T-helper 2 cell (primary cell): Measurements from ENCODE around the gene GAD2.
A peak's percentile ranks its signal among the peaks of the same experiment; 100 is the strongest.

ENCODE experiments used
- DNase-seq, 5 experiments: peaks; one replicate each; pipeline versions ENCODE4 v3.0.0 to v3.0.0-alpha.2; 2012 to 2022

Gene GAD2

DNA sequence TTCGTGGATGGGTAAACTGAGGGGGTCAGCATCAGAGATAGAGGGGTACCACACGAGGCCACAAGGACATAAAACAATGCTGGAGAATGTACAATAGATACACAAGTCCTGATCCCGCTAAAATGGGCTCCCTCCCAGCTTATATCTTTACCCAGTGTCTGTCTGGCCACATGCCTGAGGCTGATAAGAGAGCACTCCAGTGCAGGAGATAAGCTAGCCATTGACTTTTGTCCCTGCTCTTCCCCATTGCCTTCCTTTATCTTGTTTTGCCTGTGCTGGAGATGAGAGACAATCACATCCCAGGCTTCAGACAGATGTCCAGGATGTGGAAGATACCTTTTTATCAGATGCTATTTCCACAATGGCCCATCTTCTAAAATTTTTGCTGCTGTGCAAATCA is 6.0 kb downstream of the GAD2 start:
- no peak for DNase-seq

- no peak for DNase-seq
These were observed 8.7 kb downstream of the GAD2 start for GRCh38 chr10:26225322-26225721.

GRCh38 chr10:26227786-26228185 is 11.2 kb downstream of the GAD2 start:
- DNase-seq: no peak

DNA sequence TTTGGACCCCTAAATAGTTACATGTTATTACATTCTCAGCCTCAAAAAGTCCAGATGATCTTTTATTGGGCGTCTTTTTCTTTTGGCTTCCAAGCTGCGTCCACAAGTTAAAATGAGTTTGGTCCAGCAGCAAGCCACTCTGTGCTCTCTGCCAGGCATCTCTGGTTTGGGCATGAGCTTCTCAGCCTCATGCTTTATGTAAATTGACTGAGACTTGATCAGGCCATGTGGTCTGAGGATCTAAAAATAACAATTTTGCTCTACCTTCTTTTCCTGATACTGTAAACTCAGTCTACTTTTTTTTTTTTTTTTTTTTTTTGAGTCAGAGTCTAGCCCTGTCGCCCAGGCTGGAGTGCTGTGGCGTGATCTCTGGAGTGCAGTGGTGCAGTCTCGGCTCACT is 15.6 kb downstream of the GAD2 start:
- no peak for DNase-seq

- no peak for DNase-seq
These were observed 19.2 kb downstream of the GAD2 start for GRCh38 chr10:26235761-26236160.

DNA sequence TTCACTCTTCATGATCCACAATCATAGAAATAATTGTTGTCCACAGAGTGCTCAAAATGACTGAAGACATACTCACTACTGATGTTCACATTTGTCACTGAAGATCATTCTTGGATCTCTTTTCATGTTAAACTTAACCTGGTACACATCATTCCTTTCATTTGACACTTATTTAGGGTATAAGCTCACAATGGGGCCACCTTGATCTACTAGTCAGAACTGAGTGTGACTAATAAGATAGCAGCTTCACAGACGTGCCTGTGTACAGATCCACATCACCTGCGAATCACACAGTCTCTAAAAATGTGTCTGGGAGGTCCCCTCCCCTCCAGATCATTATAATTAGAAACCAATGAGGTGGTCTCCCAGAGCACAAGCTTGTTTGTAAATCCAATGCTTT is 21.8 kb downstream of the GAD2 start:
- DNase-seq: no peak

DNA sequence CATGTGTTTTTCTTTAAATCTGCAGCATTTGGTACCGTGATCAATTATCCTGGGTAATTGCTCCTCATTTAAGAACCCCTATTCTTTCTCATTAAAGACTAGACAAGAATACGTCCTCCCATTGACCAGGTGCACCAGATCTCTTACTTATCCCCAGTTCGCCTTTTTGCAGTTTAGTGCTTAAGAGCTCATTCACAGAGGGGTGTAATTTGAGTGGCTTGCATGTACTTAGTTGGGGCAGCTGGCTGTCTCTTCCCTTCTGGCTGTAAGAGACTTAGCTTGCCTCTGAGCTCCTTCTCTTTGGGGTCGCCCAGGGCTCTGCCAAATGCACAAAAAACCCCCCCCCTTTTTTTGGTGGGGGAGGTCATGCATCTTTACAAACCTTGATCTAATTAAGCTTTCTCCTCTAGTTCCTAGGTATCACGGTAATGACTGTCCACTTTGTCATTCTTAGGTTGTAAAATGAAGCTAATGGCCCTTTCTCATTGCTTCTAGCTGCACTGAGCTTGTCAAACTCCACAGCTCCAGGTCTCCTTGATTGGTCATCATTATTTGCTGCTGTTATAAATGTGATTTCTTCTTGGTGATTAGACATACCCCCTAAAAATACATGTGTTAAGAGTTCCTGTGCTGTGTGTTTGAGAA is 26.3 kb downstream of the GAD2 start:
- DNase-seq: no peak

- DNase-seq: no peak
These were observed 26.8 kb downstream of the GAD2 start for GRCh38 chr10:26243351-26243720.

GRCh38 chr10:26249681-26250080 is 33.1 kb downstream of the GAD2 start:
- DNase-seq: no peak

GRCh38 chr10:26251925-26252324 is 35.4 kb downstream of the GAD2 start:
- DNase-seq: no peak

DNA sequence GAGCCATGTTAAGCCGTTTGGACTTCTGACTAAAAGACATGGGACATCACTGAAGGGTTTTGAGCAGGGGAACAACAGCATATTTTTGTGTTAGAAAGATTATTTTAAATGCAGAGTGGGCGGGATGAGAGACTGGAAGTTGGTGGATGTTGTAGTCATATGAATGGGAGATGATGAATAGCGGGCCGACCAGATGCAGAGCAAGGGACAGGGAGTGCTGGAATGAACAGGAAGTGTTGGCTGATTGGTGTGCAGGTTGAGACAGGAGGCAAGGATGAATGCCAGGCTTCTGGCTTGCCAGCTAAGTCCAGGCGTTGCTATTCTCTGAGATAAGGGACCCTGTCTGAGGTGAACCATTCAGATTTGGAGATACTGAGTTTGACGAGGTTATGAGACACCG is 38.0 kb downstream of the GAD2 start:
- no peak for DNase-seq

DNA sequence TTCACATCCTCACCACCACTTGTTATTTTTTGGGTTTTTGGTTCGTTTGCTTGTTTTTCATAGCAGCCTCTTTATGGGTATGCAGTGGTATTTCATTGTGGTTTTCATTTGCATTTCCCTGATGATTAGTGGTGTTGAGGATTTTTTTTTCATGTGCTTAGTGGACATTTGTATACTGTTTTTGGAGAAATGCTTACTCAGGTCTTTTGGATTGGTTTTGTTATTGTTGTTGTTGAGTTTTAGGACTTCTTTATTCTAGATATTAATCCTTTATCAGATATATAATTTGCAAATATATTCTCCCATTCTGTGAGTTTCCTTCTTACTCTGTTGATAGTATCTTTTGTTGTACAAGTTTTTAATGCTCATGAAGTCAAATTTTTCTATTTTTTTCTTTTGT is 42.8 kb downstream of the GAD2 start:
- no peak for DNase-seq

- peak in 1 of 5 experiments; percentile 8 for DNase-seq
These were observed 53.2 kb downstream of the GAD2 start for GRCh38 chr10:26269754-26270153.

DNA sequence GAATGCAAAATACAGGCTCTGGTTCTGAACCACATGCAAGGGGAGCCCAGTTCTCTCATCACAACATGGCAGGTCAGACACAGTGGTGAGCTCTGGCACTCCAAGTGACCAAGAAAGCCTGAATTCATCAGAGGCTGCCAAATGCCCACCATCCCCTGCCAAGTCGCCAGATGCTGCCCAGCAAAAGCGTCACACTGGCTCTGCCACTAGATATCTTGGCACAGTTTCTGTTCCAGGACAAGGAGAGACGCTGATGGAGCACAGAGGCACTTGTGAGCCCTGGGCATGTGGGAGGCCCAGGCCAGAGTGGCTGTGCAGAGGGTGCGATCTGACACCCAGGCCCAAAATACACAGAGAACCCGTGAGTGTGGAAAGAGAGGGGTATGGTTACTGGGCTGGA is 57.8 kb downstream of the GAD2 start:
- DNase-seq: no peak

- no peak for DNase-seq
These were observed 61.7 kb downstream of the GAD2 start for GRCh38 chr10:26278295-26278694.

DNA sequence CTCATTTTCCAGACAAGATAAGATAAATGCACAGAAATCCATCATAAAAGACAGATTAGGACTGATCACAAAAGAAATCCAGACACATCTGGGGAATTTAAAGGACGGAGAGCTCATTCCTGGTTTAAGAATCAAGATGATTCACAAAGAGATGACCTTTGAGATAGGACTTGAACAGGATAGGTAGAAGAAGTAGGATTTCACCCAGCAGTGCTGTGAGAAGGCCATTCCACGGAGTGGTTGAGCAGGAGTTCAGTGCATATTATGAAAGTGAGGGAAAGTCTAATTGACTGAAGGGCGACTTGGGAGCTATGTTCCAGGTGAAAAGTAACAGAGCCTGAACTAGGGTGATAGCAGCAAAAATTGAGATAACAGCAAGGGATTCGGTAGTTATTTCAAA is 73.7 kb downstream of the GAD2 start:
- DNase-seq: no peak

DNA sequence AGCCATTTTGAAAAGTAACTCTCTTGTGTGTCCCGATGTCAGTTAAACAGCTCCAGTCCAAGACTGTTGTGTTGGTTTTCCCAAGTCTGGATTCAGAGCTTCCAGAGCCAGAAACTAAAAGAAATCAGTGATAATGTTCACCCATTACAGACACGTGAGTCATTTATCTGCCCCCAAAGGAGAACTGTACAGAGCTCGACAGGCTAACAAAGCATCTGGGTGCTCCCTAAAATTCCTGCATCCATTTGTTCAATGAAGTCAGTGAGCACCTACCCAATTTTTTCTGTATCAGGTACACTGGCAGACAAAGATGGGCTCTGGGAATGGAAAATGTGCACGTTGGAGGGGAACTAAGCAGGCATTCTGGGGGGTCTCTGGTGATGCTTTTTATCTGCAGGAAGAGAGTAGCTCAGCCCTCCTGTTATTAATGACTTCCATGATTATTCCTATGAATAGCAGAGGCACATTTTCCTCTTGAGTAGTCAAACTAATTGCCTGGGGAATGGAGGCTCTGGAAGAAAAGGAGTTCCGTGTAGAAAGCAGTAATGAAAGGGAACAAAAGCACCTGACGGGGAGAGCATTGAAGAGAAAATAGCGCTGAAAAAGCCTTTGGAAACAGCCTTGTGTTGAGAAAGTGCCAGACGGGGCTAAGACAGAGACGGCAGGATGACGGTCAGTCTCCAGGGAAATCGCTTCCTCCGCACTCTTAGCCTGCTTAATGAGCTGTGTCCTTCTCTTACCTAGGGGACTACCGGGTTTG is 75.3 kb downstream of the GAD2 start:
- no peak for DNase-seq

GRCh38 chr10:26296360-26296759 is 79.8 kb downstream of the GAD2 start:
- DNase-seq: no peak

DNA sequence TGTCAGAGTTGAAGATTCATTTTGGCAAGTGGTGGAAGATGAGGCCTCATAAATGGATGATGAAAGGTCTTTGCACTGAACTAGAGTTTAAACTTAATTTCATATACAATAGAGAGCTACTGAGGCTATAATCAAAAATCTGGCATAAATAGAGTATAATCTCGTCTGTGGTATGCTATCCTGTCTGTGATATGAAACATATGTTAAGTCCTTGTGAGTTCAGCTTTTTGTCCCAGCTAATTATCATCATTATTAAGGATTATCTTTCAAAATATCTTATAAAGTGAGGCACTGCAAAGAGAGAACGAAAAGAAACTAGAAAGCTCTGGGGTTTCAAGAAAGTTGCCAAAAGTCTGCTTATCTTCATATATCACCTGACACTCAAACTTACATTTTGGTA is 83.4 kb downstream of the GAD2 start:
- no peak for DNase-seq

DNA sequence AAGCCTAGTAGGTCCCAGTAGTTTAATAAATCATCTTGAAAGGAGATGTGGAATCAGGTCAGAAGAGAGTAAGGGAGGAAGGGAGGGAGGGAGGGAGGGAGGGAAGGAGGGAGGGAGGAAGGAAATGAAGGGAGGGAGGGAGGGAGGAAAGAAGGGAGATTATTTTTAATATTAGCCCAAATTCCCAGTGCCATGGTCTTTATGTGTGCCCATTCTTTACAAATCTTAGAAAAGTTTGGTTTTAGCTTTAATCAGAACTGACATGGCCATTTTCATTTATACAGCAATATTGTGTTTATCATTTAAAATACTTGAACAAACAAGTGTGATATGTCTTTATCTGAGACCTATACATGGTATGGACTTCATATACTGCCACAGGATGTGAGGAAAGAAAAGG is 86.8 kb downstream of the GAD2 start:
- DNase-seq: no peak

GRCh38 chr10:26310361-26310760 is 93.8 kb downstream of the GAD2 start:
- no peak for DNase-seq

DNA sequence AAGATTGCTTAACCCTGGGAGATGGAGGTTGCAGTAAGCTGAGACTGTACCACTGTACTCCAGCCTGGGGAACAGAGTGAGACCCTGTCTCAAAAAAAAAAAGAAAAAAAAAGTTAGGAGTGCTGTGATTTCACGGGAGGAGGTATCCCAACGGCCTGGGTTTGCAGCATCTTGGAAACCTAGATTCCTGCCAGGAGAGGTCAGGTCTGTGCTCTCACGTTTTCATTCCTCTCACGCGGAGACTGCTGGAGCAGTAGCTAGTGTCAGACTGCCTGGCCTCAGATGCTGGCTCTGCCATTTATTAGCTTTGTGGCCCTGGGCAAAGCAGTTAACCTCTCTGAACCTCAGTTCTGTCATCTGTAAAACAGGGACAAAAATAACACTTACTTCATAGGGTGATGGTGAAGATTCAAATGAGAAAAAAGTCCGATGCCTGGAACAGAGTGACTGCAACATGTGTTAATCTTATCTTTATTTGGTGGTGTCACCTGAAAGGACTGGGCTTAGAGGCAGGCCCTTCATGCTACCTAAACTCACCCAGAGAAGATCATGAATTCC is 94.9 kb downstream of the GAD2 start:
- no peak for DNase-seq

DNA sequence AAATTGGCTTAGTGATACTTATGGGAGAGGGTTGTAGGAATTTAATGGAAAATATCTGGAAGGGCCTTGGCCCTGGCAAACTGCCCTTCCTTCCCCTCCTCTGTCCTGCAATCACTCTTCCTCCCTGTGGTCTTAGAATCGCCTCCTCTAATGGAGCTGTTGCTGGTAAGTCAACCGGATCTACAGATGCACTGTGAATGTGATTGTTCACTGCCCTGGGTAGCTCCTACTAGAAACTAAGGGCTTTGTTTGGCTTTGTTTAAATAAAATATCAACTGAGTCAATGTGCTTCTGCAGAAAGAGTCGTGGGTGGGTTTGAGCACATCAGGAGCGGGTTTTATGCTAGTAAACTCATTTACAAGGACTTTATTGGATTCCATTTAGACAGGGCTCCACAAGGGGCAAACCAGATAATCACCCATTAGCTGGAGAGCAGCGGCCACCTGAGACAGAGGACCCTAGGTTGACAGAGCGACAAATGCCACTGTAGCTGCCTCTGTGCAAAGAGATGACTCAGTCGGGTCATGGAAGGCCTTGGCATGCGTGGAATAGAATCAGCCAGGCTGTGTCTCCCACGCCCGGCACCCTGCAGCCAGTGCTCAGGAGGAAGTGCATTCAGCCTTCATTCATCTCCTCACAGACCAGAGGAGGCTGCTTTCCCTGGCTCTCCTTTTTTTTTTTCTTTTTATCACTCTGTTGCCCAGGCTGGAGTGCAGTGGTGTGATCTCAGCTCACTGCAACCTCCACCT is 97.9 kb downstream of the GAD2 start:
- DNase-seq: no peak

- DNase-seq: no peak
These were observed 102.1 kb downstream of the GAD2 start for GRCh38 chr10:26318672-26319071.
